ENCODE data around the gene CLSTN1. TPM values are rescaled to one million over a fixed set of nuclear protein-coding genes. Genes with fewer than 3 reads are reported as not detected.

Gene CLSTN1
- total RNA-seq, 1 donor from 2014 or later = 181 TPM

DNA sequence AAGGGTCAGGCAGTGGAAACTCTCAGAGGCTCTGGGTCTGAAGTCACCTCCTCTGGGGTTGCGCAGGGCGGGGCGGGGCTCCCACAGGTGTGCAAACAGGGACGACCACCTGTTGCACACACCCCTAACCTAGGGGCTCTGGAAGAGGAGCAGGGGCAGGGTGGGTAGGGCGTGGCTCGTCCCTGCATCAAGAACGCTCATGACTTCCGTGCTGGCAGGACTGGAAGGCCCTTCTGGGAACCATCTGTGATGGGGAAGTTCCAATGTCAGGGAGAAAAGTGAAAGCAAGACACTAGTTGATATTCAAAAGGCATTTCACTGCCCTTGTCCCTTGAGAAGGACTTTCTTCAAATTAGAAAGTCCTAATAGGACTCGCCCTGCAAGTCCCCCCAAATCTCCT is 22.1 kb upstream of the CLSTN1 start:
- no peaks in the 10 kb centered on the region for H3K4me1 ChIP-seq (ENCODE audit: insufficient read depth, low read length)
- no peak for TF ChIP-seq EZH2 (IDR thresholded peaks at IDR 0.05; ENCODE audit: insufficient read depth, low read length)
- TF ChIP-seq, protein P1, sequence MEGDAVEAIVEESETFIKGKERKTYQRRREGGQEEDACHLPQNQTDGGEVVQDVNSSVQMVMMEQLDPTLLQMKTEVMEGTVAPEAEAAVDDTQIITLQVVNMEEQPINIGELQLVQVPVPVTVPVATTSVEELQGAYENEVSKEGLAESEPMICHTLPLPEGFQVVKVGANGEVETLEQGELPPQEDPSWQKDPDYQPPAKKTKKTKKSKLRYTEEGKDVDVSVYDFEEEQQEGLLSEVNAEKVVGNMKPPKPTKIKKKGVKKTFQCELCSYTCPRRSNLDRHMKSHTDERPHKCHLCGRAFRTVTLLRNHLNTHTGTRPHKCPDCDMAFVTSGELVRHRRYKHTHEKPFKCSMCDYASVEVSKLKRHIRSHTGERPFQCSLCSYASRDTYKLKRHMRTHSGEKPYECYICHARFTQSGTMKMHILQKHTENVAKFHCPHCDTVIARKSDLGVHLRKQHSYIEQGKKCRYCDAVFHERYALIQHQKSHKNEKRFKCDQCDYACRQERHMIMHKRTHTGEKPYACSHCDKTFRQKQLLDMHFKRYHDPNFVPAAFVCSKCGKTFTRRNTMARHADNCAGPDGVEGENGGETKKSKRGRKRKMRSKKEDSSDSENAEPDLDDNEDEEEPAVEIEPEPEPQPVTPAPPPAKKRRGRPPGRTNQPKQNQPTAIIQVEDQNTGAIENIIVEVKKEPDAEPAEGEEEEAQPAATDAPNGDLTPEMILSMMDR (IDR thresholded peaks at IDR 0.05; ENCODE audit: insufficient read depth, low read depth, low read length) = no peak
- no peak overlapping the region for H3K27ac ChIP-seq (ENCODE audit: low read depth, low read length)
- DNase-seq (ENCODE audit: low read depth) (no peak), FAIRE-seq (no peak)
- peaks cover 2% of the 10 kb centered on the region for H3K4me1 Mint-ChIP-seq (ENCODE audit: low read depth, unreplicated experiment)
- H3K4me3 ChIP-seq (ENCODE audit: insufficient read depth, low read depth, low read length) = no peak overlapping the region
- no peaks in the 10 kb centered on the region for H3K79me2 ChIP-seq (ENCODE audit: insufficient read depth, low read length)
- no peaks in the 10 kb centered on the region for H3K36me3 ChIP-seq (ENCODE audit: insufficient read depth, low read length)
- no peaks in the 10 kb centered on the region for H4K20me1 ChIP-seq (ENCODE audit: insufficient read depth, low read length)
- H3K36me3 Mint-ChIP-seq (ENCODE audit: low read depth, unreplicated experiment) = peaks cover 2% of the 10 kb centered on the region
- no peaks in the 10 kb centered on the region for H3K9me3 Mint-ChIP-seq (ENCODE audit: unreplicated experiment)
- no peak overlapping the region for H3K4me3 Mint-ChIP-seq (ENCODE audit: unreplicated experiment)
- no peak overlapping the region for H3K27ac Mint-ChIP-seq (ENCODE audit: unreplicated experiment)
- H3K9me3 ChIP-seq (ENCODE audit: insufficient read depth, low read depth, low read length) = no peaks in the 10 kb centered on the region
- no peak overlapping the region for H3K4me2 ChIP-seq (ENCODE audit: low read length)
- H3K27me3 Mint-ChIP-seq (ENCODE audit: low read depth, unreplicated experiment) = peaks cover 5% of the 10 kb centered on the region
- H3K9ac ChIP-seq (ENCODE audit: low read length) = no peak overlapping the region
- no peak overlapping the region for H2AFZ ChIP-seq (ENCODE audit: low read depth, low read length)
- H3K27me3 ChIP-seq (ENCODE audit: insufficient read depth, low read length) = no peaks in the 10 kb centered on the region

DNA sequence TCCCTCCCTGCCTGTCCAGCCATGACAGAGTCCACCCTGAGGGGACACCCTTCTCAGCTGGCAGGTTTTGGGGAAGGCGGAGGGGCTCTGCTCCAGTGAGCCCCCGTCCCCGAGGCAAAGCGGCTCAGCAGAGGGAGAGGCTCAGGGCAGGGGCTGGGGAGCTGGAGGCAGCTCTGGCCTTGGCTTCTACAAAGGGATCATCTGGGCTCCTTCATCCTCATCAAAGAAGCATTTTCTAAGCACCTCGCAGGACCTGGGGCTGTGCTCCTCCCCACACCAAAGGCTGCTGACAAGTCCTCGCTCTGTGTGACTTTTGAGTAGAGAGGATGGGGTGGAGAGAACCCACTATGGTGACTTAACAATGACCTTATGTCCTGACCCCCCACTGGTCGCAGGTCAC is 21.0 kb upstream of the CLSTN1 start:
- Mint-ChIP-seq H3K4me1 (ENCODE audit: low read depth, unreplicated experiment) (peaks cover 2% of the 10 kb centered on the region), H3K27me3 (ENCODE audit: low read depth, unreplicated experiment) (peaks cover 8% of the 10 kb centered on the region), H3K9me3 (ENCODE audit: unreplicated experiment) (no peaks in the 10 kb centered on the region), H3K36me3 (ENCODE audit: low read depth, unreplicated experiment) (peaks cover 2% of the 10 kb centered on the region), H3K4me3 (ENCODE audit: unreplicated experiment) (peak overlapping the region; percentile 50), H3K27ac (ENCODE audit: unreplicated experiment) (no peak overlapping the region)
- Histone ChIP-seq H4K20me1 (ENCODE audit: insufficient read depth, low read length) (no peaks in the 10 kb centered on the region), H3K4me1 (ENCODE audit: insufficient read depth, low read length) (no peaks in the 10 kb centered on the region), H3K9ac (ENCODE audit: low read length) (no peak overlapping the region), H3K4me2 (ENCODE audit: low read length) (no peak overlapping the region), H3K27ac (ENCODE audit: low read depth, low read length) (no peak overlapping the region), H3K4me3 (ENCODE audit: insufficient read depth, low read depth, low read length) (no peak overlapping the region), H2AFZ (ENCODE audit: low read depth, low read length) (no peak overlapping the region), H3K36me3 (ENCODE audit: insufficient read depth, low read length) (no peaks in the 10 kb centered on the region), H3K9me3 (ENCODE audit: insufficient read depth, low read depth, low read length) (no peaks in the 10 kb centered on the region), H3K79me2 (ENCODE audit: insufficient read depth, low read length) (no peaks in the 10 kb centered on the region), H3K27me3 (ENCODE audit: insufficient read depth, low read length) (no peaks in the 10 kb centered on the region)
- DNase-seq (ENCODE audit: low read depth) (no peak), FAIRE-seq (no peak)
- TF ChIP-seq, protein P1 (IDR thresholded peaks at IDR 0.05; ENCODE audit: insufficient read depth, low read depth, low read length) = no peak
- no peak for TF ChIP-seq EZH2 (IDR thresholded peaks at IDR 0.05; ENCODE audit: insufficient read depth, low read length)

DNA sequence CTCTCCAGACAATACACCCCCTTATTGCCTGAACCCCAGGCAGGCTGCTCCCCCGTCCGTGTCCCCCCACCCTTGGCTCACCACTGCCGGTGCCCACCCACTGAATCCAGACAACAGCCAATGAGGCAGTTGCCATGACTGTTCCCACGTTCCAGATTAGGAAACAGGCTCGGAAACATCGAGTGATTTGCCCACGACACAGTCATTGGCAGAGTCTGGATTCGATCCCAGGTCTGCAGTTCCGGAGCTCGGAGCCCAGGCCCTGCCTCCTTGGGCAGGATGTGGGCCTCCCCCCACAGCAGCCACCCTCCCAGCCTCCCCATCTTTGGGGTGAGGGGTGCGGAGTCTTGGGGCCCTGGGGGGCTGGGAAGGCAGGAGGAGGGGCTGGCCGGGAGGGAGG is 20.3 kb upstream of the CLSTN1 start:
- H3K4me2 ChIP-seq (ENCODE audit: low read length) = no peak overlapping the region
- no peaks in the 10 kb centered on the region for H3K36me3 ChIP-seq (ENCODE audit: insufficient read depth, low read length)
- H3K27me3 ChIP-seq (ENCODE audit: insufficient read depth, low read length) = no peaks in the 10 kb centered on the region
- H3K4me1 ChIP-seq (ENCODE audit: insufficient read depth, low read length) = no peaks in the 10 kb centered on the region
- no peak overlapping the region for H3K4me3 Mint-ChIP-seq (ENCODE audit: unreplicated experiment)
- H3K27ac Mint-ChIP-seq (ENCODE audit: unreplicated experiment) = no peak overlapping the region
- no peaks in the 10 kb centered on the region for H3K9me3 ChIP-seq (ENCODE audit: insufficient read depth, low read depth, low read length)
- FAIRE-seq = no peak
- no peak overlapping the region for H3K9ac ChIP-seq (ENCODE audit: low read length)
- H3K79me2 ChIP-seq (ENCODE audit: insufficient read depth, low read length) = no peaks in the 10 kb centered on the region
- H3K27ac ChIP-seq (ENCODE audit: low read depth, low read length) = no peak overlapping the region
- peaks cover 2% of the 10 kb centered on the region for H3K4me1 Mint-ChIP-seq (ENCODE audit: low read depth, unreplicated experiment)
- H3K36me3 Mint-ChIP-seq (ENCODE audit: low read depth, unreplicated experiment) = peaks cover 2% of the 10 kb centered on the region
- no peak overlapping the region for H2AFZ ChIP-seq (ENCODE audit: low read depth, low read length)
- no peaks in the 10 kb centered on the region for H3K9me3 Mint-ChIP-seq (ENCODE audit: unreplicated experiment)
- no peak for DNase-seq (ENCODE audit: low read depth)
- H4K20me1 ChIP-seq (ENCODE audit: insufficient read depth, low read length) = no peaks in the 10 kb centered on the region
- peaks cover 10% of the 10 kb centered on the region for H3K27me3 Mint-ChIP-seq (ENCODE audit: low read depth, unreplicated experiment)
- TF ChIP-seq EZH2 (IDR thresholded peaks at IDR 0.05; ENCODE audit: insufficient read depth, low read length) = no peak
- TF ChIP-seq, protein P1 (IDR thresholded peaks at IDR 0.05; ENCODE audit: insufficient read depth, low read depth, low read length) = no peak
- no peak overlapping the region for H3K4me3 ChIP-seq (ENCODE audit: insufficient read depth, low read depth, low read length)

All from astrocyte (in vitro differentiated cells and primary cell).